AG04449 (cell line): ENCODE measurements around the gene OPRPN.

Experiments used
- CTCF ChIA-PET: fragments of 350-600 bp; formaldehyde crosslinking; extraction: SDS; loops from one replicate; lab custom pipeline; 2021; ENCODE audit warnings: antibody characterized with exemption; lab: Yijun Ruan, JAX
- POLR2A ChIA-PET: fragments of 400-600, 350-600 bp; formaldehyde crosslinking; extraction: SDS; loops from one replicate; lab custom pipeline; 2020; ENCODE audit warnings: antibody characterized with exemption, inconsistent platforms; lab: Yijun Ruan, JAX
- DNase-seq: peaks from one replicate; pipeline ENCODE4 v3.0.0-alpha.2; 2010; ENCODE audit warnings: low read depth, low spot score
- H3K4me3 ChIP-seq: 2 replicates; pipeline ENCODE4 v1.5.1; 2011; ENCODE audit warnings: low read depth, mild to moderate bottlenecking, control low read depth, low read length
- CTCF ChIP-seq: IDR thresholded peaks from one replicate; pipeline ENCODE4 v1.5.1; 2011; ENCODE audit warnings: mild to moderate bottlenecking, moderate library complexity, low read length, control low read depth, inconsistent platforms; ENCODE audit not compliant: insufficient read depth; ENCODE audit errors: missing control alignments

OPRPN gene

GRCh38 chr4:70367813-70368212, 29.9 kb upstream of the OPRPN start:
- no peak overlapping the region for H3K4me3 ChIP-seq
- POLR2A ChIA-PET, result no interaction called here
- TF ChIP-seq CTCF, result no peak
- DNase-seq, result no peak
- CTCF ChIA-PET, result interaction anchor here (1.3 kb wide), 1 partner anchor 18 kb away, joined by 3 read pairs; no protein-coding TSS in a partner anchor

GRCh38 chr4:70371987-70372386, 25.8 kb upstream of the OPRPN start:
- POLR2A ChIA-PET, result no interaction called here
- no peak for DNase-seq
- no peak for TF ChIP-seq CTCF
- no peak overlapping the region for H3K4me3 ChIP-seq
- CTCF ChIA-PET, result no interaction called here

- POLR2A ChIA-PET, result no interaction called here
Observed at GRCh38 chr4:70372760-70373159, 25.0 kb upstream of the OPRPN start.

GRCh38 chr4:70380578-70380977, 17.2 kb upstream of the OPRPN start:
- no peak for TF ChIP-seq CTCF
- ChIA-PET CTCF (no interaction called here), POLR2A (no interaction called here)
- DNase-seq, result no peak
- H3K4me3 ChIP-seq, result no peak overlapping the region

More at GRCh38 chr4:70372760-70373159, 25.0 kb upstream of the OPRPN start:
- H3K4me3 ChIP-seq, result no peak overlapping the region
- no peak for DNase-seq
- CTCF ChIA-PET, result no interaction called here
- no peak for TF ChIP-seq CTCF

- CTCF ChIA-PET, result no interaction called here
- no peak within 1 kb of the TSS for H3K4me3 ChIP-seq
- POLR2A ChIA-PET, result no interaction called here
- DNase-seq, result no peak
- no peak for TF ChIP-seq CTCF
Observed at GRCh38 chr4:70382691-70383181, 15.0 kb upstream of the OPRPN start, which contains the start of gene SMR3B. Gene SMR3B (plus strand): TSS chr4:70383131. CDS start chr4:70384511, 1,380 bp downstream.

- CTCF ChIA-PET, result no interaction called here
- no peak for DNase-seq
- POLR2A ChIA-PET, result no interaction called here
- TF ChIP-seq CTCF, result no peak
- no peak overlapping the region for H3K4me3 ChIP-seq
Observed at GRCh38 chr4:70392057-70392776, 5.5 kb upstream of the OPRPN start.
